DND-41 (cell line): ENCODE measurements around the gene STEAP4.

Source experiments
- CTCF ChIP-seq: IDR thresholded peaks from 2 replicates; pipeline ENCODE4 v1.5.1; 2012; ENCODE audit warnings: borderline replicate concordance, low read length, moderate library complexity, mild to moderate bottlenecking; ENCODE audit not compliant: poor library complexity, severe bottlenecking; ENCODE audit errors: extremely low read depth
- EZH2 ChIP-seq: IDR thresholded peaks from 3 replicates; pipeline ENCODE4 v1.6.1; 2012; ENCODE audit warnings: borderline replicate concordance, low read depth, mild to moderate bottlenecking, moderate library complexity, low read length, inconsistent platforms; ENCODE audit not compliant: severe bottlenecking

DNA sequence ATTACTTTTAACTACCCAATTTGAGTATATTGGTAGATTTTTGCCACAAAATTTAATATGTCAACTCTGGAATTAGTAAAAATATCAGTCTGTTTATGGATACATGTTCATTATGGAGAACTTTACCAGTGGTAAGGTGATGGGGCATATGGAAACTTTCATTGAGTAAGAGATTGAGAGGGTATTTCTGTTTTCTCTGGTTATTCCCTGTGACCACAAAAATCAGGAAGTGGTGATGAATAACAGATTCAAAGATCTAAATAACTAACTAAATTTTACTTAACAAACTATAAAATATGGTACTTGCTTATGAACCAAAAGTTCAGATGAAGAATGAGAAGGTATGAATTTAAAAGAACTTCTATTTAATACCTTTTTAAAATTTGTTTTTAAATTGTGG lies 22.1 kb upstream of the STEAP4 start:
- TF ChIP-seq CTCF (no peak), EZH2 (no peak)
